HL-60/S4 treated with retinoic acid at 250 ng/mL for 4 days and 3 days (cell line): ENCODE measurements around the gene ZNF385A.
"Not testable (repeated sequence)": the region's sequence is repeated elsewhere in the genome, so short reads cannot be mapped to it uniquely, and the experiment has no call there.

Experiments used
- in situ Hi-C: fragments of 300-500 bp; cut with MboI; formaldehyde crosslinking; loops from 2 replicates; pipeline ENCODE4 v1.7.0; 2022; ENCODE audit warnings: low sequenced_read_pairs

Gene ZNF385A

DNA sequence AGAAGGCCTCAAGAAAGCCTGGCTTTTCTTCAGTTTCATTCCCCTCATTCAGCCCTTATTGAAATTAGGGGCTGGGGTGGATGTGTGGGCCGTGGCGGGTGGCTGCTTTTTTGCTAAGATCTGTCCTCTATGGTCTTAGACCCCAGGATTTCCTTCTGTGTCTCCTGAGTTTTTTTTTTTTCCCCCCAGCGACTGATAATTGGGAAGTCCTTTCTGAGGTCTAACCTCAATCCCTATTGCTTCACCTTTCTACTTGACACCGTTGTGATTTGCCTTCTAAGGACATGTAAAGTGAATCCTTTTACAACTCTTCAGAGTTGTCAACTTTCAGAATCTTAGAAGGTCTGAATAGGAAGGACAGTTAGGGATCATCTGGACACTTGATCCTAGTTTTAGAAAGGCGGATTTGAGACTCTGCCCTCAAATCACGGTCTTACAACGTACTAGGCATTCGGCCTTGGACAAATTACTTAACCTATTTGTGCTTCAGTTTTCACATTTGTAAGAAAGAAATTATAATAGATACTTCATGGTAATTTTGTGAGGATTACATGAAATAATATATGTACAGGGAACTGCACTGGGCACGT, 24.7 kb downstream of the ZNF385A start:
- in situ Hi-C loops: no loop called here

DNA sequence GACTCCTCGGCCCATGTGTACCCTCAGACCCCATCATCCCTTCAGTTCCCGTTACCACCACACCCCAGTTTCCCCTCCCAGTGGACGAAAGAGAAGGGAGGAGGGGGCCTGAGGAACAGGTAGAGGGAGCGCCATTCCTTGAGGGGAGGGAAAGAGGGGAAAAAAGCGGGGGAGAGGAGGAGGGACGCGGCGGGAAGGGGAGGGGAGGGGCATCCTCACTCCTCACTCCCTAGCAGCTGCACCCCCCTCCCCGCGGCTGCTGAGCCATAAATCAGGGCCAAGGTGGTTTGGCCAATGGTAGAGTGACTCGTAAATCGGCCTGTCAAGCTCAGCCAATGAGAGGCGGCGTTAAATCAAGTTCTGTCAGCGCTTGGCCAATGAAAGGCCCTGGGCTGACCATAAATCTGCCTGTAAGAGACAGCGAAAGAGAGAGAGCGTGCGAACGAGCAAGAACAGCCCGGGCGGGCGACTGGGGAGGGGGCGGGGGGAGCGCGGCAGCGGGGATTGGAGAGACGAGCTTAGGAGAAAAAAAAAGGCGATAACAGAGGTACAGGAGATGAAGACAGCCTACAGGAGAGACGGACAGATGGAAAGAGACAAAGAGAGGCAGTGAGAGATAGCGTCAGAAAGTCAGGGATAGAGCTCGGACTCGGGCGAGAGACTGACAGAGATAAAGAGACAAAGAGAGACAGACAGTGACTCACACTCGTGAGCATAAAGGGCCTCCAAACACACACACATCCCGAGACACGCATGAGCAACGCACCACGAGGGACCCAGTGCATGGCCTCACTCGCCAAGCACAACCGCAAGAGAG, 25.4 kb downstream of the ZNF385A start:
- in situ Hi-C loops: no loop called here

DNA sequence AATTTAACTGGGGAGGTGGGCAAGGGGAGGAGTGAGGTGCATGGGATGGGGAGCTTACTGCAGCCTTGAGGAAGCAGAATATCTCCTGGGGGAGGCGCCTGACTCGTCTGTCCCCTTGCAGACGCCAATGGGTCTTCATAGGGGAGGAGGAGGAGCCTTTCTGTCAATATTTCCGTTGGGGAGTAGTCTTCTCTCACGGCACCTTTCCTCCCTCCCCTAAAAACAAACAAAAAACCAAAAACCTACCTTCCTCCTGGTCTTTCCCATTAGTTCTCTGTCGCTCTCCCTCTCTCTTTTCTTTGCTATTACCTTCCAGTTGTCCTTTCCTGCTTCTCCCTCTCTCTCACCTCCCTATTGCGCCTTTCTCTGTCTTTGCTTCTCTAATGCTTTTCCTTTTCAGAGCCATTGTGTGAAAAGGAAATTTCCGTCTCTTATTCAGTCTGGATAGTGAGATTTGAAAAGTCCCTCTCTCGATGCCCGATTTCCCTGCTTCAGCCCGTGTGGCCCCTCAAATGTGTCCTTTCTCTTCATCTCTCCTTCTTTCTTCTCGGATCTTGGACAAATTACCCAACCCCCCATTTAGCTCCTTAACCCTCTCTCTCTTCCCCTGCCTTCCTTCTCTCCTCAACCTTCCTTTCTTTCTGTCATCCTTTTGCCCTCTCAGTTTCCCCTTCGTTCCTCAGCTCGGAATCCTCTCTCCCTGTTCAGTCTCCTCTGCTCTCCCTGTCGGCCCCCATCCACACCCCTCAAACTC, 26.2 kb downstream of the ZNF385A start:
- in situ Hi-C loops: no loop called here

DNA sequence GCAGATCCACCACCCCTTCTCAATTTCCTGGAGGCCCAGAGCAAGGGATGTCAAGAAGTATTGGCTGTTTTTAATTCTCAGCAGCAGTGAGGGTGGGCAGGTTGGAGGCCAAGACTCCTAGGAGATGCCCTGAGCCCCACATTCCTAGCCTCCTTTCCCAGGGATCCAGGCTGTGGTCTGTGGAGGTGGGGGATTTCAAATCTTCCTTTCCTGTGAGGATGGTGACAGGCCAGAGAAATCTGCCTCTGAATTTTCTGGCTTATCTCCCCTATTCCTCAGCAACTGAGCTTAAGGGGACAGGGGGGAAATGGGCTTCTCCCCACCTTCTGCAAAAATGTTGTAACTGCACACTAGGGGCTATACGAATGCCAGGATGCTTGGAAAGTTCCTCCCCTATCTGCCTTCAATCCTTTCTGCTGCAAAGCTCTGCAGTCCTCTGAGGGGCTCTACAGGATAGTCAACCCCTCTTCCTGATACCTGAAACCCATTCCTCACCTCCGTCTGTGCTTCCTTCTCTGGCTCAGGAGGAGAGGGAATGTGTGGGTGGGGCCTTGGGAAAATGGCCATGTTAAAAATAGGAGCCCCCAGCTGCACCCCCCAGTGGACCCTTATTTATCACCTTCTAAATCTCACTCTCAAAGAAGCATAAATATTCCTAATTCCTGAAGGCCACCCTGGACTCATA, 26.9 kb downstream of the ZNF385A start:
- in situ Hi-C loops: no loop called here

DNA sequence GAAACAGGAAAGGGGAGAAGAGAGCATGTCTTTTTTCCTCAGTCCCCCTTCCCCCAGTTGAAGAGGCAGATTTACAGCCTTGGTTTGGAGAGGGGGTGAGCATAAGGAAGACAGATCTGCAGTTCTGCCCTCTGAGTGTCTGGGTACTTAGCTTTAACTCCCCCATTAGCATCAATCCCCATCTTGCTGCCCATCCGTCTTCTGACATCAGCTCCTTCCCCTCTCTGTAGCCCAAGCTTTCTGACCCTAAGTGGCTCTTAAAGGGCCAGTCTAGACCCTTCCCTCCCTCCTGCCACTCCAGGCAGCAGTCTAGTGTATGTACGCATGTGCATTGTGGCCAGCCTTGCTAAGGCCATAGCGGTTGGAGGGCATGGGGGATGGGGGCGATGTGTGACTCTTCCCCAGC, 27.6 kb downstream of the ZNF385A start:
- in situ Hi-C loops: no loop called here

DNA sequence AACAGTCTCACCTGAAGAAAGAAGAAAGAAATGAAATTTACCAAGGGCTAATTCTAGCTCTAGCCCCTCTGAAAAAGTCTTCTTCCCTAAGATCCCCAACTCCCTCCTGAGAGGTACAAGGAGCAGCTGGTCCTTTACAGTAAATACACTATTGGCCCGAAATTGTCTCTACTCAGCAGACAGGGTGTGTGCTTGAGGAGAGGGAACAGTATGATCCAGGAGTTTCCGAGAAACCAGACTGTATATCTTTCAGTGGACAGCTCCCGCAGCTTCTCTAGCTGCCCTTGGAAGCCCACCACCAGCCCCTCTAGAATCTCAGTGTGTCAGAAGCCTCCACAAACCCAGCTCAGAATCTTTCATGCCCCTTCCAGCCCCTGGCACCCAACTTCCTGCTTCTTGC, 28.3 kb downstream of the ZNF385A start:
- in situ Hi-C loops: no loop called here

DNA sequence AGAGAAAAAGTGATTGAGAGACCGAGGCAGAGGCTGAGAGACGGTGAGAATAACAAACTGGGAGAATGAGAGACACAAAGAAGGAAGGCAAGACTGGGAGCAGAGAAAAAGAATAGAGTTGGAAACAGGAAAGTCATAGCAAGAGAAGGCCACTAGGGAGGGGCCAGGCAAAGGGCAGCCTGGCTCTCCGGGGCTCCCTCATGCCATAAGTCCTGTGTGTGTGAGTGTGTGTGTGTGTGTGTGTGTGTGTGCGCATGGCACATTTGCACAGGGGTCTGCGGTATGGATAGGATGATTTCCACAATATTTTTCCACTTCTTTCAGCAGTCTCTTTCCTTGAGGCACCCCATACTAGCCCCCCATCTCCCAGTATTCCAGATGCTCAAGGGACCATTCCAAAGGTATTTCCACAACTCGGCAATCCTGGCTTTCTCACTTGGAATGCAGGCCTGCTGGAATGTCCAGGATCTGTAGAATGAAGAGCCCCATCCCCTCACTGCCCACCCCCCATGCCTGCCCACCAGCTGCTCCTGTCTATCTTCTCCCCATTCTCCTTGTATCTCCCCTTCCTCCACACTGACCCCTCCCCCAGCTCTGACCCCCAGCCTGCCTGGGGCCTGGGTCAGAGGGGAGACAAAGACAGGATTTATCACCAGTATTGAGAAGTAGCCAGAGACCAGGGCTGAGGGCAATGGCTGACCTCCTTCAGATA, 29.3 kb downstream of the ZNF385A start:
- in situ Hi-C loops: no loop called here

DNA sequence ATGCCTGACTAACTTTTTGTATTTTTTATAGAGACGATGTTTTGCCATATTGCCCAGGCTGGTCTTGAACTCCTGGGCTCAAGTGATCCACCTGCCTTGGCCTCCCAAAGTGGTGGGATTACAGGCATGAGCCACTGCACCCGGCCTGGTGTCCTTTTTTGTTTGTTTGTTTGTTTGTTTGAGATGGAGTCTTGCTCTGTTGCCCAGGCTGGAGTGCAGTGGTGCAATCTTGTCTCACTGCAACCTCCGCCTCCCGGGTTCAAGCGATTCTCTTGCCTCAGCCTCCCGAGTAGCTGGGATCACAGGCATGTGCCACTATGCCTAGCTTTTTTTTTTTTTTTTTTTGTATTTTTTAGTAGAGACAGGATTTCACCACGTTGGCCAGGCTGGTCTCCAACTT, 30.3 kb downstream of the ZNF385A start:
- in situ Hi-C loops: not testable (repeated sequence)

DNA sequence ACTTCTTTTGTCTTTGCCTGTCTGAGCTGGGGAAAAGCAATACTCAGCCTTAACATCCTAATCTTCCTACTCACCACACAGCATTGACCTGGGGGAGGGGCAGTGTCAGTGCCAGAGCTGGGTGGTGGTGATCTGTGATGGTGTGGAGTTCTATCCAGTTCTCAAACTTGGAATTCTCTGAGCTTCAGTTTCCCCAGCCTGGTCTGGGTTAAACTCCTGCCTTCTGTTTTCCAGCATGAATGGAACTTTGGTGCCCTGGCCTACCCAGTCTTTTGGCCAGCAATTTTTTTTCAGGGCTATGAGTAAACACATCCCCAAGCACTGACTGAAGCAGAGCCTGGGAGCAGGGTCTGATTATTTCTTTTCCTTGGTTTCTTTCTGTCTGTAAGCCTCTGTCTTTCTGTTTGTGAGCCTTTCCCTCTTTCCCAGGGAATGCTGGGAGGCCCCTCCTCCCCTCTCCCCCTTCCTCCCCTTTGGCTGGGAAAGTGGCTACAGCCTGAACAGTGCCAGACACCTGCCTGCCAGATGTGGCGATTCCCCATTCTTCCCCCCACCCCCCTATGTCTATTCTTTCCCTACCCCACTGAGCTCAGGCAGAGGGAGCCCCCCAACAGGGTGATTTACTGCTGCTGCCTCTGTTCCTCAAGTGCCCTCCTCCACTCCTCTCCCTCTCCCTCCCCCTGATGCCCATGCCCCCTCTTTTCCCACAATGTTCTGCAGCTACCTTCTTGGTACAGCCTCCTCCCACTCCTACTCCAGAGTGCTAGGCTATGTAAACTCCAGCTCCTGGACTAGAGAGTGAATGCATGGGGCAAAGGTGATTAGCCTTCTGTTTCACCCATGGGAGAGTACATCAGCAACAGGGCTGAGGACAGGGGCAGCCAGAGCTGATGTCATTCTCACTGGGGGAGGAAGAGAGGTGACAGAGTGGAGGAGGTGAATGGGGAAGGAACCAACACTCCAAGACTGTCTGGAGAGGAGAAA, 31.4 kb downstream of the ZNF385A start:
- in situ Hi-C loops: no loop called here

DNA sequence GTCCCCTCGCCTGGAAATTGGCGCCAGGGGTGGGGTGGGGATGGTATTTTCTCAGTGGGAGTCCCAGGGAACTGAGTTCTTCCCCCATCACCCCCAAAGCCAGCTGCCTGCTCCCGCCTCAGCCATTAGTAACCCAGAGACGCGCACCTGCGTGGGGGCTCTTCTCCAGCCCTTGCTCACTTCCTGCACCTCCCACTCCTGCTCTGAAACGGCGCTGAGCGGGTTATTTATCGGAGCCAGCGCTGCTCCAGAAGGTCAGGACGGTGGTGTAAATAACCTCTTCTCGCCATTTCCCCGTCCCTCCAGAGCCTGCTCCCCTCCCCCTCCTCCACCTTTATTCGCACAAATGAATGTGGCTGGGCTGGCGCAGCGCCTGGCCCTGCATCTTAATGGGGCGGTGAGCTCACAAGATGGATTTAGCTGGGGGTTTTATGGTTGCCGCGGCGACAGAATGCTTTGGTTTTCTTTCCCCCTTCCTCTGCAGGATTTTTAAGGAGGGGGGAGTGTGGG, 32.5 kb downstream of the ZNF385A start:
- in situ Hi-C loops: no loop called here

DNA sequence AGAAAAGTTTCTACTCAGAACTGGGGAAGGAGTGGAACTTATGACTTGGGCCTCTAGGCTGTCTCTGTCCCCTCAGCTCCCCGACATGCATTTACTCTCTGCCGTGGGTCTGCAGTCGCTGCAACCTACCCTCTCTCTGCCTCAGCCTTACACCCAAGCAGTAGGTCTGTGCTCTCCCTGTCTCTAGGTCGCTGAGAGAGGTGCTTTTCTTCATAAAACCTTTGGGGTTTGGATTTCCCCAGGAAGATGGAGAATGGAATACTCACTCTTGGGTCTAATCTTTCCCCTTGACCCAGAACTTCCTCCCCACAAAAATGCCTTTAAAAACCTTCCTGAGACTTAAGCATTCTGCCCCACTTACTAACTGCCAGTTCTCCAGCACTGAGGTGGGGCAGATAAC, 33.2 kb downstream of the ZNF385A start:
- in situ Hi-C loops: no loop called here

DNA sequence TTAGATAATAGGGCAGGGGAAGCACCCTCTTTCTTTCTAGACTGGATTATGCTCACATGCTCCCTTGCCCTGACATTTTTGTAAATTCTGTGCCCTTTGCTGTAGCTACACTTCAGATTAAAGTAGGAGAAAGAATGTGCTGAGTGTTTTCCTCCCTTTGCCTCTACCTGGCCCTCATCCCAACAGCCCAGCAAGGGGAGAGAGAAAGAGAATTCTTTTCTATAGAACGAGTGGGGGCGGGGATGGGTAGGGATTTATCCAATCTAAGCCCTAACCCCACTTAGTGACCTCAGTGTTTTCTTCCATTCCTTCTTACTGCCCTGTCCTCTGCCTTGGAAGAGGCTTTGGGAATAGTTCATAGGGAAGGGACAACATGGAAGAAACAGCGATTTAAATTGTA, 33.8 kb downstream of the ZNF385A start:
- in situ Hi-C loops: no loop called here

DNA sequence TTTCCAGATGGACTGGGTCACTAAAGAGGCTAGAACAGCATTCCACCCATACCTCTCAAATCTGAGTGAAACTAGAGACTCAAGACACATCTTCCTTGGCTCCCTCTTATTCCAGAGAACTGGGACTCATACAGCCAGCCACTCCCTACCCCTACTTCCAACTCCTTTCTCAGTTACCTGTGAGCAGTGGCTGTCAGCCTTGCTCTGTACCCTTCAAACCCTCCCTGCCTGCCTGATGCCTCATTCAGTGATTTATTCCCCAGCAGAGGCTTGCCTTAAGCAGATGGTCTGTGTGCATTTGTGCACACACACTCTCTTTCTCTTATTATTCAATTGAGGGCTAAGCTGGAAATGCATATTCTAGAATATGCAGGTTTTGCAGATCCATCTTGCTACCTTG, 34.9 kb downstream of the ZNF385A start:
- in situ Hi-C loops: no loop called here

DNA sequence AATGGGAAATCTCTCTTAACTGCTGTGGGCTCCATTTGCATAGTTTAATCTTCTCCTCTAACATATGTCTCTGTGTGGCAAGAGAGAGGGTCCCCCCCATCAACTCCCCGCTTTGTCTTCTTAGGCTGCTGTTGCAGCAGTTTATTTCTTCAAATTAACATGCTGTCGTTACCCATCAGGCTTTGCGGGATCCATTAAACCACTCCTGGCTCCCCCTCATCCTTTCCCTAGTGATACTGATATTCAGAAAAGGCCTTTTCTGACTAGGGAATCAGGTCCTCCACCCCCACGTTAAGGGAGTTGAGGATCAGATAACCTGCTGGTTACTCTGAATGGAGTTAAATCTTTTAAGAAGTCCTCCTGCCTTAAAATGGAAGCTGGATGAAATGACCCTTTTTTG, 35.5 kb downstream of the ZNF385A start:
- in situ Hi-C loops: no loop called here

DNA sequence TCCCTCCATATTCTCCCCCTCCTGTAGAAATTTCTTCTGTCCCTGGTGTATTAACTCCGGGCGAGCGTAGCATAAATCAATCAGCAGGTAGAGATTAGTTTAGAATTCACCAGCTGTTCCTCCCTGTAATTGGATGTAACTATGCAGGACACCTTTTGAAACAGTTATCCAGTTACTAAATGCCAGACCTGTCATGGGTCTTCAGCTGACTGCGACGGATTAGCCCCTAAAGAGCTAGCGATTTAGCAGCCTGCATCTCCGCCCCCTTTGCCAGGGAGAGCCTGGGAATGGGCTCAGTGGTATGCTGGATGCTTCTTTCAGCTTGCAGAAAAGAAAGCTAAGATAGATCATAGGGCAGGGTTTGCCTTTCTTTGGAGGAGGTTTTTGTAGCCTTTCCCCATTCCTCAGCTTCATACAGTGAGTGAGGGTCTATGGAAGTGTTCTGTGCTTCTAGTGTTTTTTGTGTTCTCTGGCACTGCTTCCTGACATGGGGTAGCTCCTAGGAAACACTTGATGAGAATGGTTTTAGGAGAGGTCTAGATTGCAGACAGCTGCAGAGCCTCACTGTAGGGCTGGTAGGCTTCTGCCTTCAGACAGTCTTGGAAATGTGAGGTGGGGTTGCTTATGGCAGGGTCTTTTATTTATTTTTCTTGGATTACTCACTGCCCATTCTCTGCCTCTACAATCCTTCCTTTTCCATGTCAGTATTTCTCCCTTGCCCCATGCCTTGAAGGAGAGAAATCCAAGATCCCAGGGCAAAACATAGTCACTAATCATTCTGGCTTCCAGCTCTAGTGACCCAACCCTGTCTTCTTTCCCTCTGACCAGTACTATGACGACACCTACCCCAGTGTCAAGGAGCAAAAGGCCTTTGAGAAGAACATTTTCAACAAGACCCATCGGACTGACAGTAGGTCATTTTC, 42.9 kb downstream of the ZNF385A start:
- in situ Hi-C loops: no loop called here

DNA sequence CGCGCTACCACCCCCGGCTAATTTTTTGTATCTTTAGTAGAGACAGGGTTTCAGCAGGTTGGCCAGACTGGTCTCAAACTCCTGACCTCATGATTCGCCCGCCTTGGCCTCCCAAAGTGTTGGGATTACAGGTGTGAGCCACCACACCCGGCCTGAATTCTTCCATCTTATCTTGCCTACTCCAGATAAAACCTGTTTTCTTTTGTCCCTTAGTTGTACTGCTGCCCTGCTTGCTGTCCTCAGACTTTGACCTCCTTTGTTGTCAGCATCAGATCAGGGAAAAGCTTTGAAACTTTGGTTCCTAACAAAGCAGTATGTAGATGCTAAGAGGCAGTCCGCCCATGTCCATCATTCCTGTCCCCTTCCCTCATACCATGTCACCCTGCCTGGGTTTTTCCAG, 43.7 kb downstream of the ZNF385A start:
- in situ Hi-C loops: no loop called here

DNA sequence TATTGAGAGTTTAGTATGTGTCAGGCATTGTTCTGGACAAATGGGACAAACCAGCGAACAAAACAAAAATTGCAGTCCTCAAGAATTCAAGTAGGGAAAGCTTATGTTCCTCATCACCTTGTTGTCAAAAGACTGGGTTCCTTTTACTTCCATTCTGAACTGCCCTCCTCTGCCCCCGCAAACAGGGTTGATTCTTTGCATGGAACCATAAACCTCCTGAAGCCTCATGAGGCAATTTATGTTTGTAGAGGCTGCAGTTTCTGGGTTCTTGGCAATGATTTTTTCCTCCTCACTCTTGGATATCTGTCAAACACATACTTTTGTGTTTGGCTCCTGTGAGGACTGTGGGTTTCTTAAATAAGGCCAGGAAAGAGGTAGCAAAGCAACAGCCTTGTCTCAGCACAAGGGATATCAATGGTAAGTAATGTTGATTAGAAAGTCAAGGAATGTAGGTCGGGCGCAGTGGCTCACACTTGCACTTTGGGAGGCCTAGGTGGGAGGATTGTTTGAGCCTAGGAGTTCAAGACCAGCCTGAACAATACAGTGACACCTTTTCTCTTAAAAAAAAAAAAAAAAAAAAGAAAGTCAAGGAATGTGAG, 45.7 kb downstream of the ZNF385A start:
- in situ Hi-C loops: no loop called here
